GM13977 (cell line): ENCODE results near the gene LRIG3.
A peak's percentile ranks its signal among the peaks of the same experiment; 100 is the strongest.

Experiments
- DNase-seq: peaks from one replicate; pipeline ENCODE4 v3.0.0; 2012; ENCODE audit warnings: low spot score
- CTCF ChIP-seq: IDR thresholded peaks from 2 replicates; pipeline ENCODE4 v1.5.1; 2012; ENCODE audit warnings: mild to moderate bottlenecking, control low read depth; ENCODE audit not compliant: insufficient read depth; ENCODE audit errors: extremely low read depth, missing control alignments
- in situ Hi-C: fragments of 300-500 bp; cut with MboI; formaldehyde crosslinking; loops from one replicate; pipeline ENCODE4 v1.12.0; 2022; ENCODE audit warnings: low sequenced_read_pairs, low pct_unique_long_range_greater_than_20kb, mixed read lengths, inconsistent platforms; ENCODE audit not compliant: unreplicated experiment

Gene LRIG3

GRCh38 chr12:58888131-58888783, 32.0 kb downstream of the LRIG3 start:
- in situ Hi-C loops = no loop called here
- TF ChIP-seq CTCF = no peak
- DNase-seq = no peak

GRCh38 chr12:58887068-58887467, 33.2 kb downstream of the LRIG3 start:
- in situ Hi-C loops = no loop called here
- no peak for TF ChIP-seq CTCF

GRCh38 chr12:58886474-58886873, 33.8 kb downstream of the LRIG3 start:
- TF ChIP-seq CTCF = no peak
- no peak for DNase-seq
- in situ Hi-C loops = no loop called here

More at GRCh38 chr12:58887068-58887467, 33.2 kb downstream of the LRIG3 start:
- DNase-seq = no peak

GRCh38 chr12:58884916-58885315, 35.4 kb downstream of the LRIG3 start:
- in situ Hi-C loops = no loop called here
- TF ChIP-seq CTCF = no peak
- no peak for DNase-seq

GRCh38 chr12:58883576-58884334, 36.5 kb downstream of the LRIG3 start:
- in situ Hi-C loops = no loop called here
- TF ChIP-seq CTCF = no peak
- peak; percentile 7 for DNase-seq

- no peak for DNase-seq
- no peak for TF ChIP-seq CTCF
- in situ Hi-C loops = no loop called here
Measured at GRCh38 chr12:58882826-58883225, 37.5 kb downstream of the LRIG3 start.
